ENCODE results near the gene SLC25A14.
A peak's percentile ranks its signal among the peaks of the same experiment; 100 is the strongest.

The SLC25A14 gene

DNA sequence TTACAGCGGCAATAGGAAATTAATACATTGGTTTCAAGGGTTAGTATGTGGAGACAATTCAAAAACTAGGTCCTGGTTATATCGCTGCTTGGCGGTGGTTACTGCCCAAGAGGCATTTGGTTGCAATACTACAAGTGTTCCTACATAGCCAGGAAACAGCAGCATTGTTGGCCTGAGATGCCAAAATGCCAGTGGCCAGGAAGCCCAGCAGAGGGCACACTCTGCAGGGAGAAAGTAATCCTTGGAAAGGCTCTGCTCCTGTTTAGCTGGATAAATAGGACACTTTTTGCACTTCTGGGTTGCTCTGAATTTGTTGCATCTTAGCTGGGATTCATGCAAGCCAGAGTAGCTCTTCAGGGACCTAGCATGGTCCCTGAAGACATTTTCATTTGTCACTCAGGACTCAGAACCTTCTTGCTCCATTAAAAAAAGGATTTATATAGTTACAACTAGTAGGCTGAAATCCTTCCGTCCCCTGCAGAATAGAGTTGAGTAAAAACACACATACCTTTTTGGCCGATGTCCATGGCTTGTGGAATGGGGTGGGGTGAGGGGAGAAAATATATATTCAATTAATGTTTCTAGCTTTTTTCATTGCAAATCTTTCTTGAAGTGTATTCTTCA, 53.8 kb downstream of the SLC25A14 start:
- Histone ChIP-seq H3K4me1 (ENCODE audit: control insufficient read depth, insufficient read depth, low read length) (no peaks in the 10 kb centered on the region), H3K4me3 (ENCODE audit: low read length) (no peak overlapping the region), H3K36me3 (ENCODE audit: control insufficient read depth, insufficient read depth, low read length) (no peaks in the 10 kb centered on the region), H3K27me3 (ENCODE audit: control insufficient read depth, insufficient read depth, low read length) (peaks cover 3% of the 10 kb centered on the region), H3K9ac (ENCODE audit: low read length) (no peak overlapping the region), H3K27ac (ENCODE audit: low read depth, low read length) (no peak overlapping the region)

DNA sequence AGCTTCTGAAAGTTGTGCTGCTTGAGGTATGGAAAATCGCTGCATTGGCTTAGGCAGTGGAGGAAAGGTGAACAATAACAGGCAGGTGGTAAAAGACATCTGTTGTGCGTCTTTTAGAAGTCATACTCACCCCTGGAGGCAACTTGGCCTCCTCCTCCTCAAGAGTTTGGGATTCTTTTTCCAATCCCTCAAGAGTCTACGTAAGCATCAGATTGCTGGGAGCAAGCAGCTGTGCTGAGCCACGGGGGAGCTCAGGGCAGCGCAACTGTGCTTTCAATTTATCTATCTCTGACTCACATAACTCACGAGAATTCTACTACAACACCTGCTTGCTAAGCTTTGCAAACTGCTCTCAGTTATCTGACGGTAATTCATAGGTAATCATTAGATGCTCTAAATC, 55.6 kb downstream of the SLC25A14 start:
- Histone ChIP-seq H3K4me3 (ENCODE audit: low read length) (no peak overlapping the region), H3K27me3 (ENCODE audit: control insufficient read depth, insufficient read depth, low read length) (peaks cover 3% of the 10 kb centered on the region), H3K9ac (ENCODE audit: low read length) (no peak overlapping the region), H3K4me1 (ENCODE audit: control insufficient read depth, insufficient read depth, low read length) (no peaks in the 10 kb centered on the region), H3K36me3 (ENCODE audit: control insufficient read depth, insufficient read depth, low read length) (no peaks in the 10 kb centered on the region), H3K27ac (ENCODE audit: low read depth, low read length) (no peak overlapping the region)

DNA sequence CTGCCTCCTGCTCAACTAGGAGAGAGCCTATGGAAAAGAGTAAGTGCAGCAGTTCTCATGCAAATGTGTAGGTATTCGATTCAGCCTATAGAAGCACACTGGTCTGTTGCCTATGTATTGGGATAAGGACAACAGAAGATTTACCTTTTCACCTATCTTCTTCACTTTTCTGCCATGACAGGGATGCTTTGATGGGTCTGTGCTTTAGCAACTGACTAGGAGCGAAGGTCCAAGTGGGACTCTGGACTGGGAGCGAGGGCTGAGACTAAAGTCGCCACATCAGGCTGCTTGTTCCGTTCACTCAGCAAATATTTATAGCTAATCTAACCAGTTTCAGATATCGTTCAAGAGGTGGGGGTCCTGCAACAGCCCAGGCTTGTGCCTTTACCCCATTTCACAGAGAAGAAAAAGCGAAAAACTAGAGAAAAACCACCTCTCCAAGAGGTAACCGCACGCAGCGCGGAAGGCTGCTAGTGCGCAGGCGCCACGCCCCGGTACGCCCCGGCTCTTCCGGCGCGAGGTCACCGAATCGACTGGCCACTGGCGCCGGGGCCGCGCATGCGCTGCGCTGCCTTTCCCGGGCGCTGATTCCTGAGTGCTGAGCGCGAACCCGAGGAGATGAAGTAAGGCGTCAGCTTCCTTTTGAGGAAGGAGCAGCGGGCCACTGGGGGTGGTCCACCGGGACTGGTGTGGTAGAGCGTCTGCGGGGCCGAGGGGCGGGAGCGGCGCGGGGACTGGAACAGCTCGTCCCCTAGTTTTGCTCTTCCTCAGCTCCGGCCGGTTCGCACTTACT, 61.9 kb downstream of the SLC25A14 start, which contains the start of gene RBMX2:
RBMX2 (plus strand) TSS at position 573 of the 793 bp plus-strand sequence; CDS start at position 619, 46 bp downstream.
- Histone ChIP-seq H3K4me1 (ENCODE audit: control insufficient read depth, insufficient read depth, low read length) (peaks cover 2% of the 10 kb centered on the region), H3K27ac (ENCODE audit: low read depth, low read length) (peak within 1 kb of the TSS; percentile 76), H3K4me3 (ENCODE audit: low read length) (peak within 1 kb of the TSS; percentile 86)

DNA sequence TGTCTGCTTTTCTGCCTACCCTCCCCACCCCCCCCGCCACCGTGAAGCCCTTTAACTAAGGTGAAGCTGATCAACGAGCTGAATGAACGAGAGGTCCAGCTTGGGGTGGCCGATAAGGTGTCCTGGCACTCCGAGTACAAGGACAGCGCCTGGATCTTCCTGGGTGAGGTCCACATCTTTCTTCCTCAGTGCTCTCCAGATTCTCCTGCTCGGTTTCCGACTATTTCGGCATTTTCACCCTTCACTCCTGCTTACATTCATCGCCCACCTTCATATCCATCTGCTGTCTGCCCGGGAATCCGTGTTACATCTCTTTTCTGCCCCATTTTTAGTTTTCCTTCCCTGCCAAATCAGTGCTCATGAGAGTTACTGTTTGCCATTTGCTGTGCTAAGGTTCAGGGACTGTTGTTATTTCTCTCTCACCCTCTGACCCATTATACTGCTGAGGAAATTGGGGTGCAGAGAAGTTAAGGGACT, 62.5 kb downstream of the SLC25A14 start:
- no peaks in the 10 kb centered on the region for H3K27me3 ChIP-seq (ENCODE audit: control insufficient read depth, insufficient read depth, low read length)
- H3K36me3 ChIP-seq (ENCODE audit: control insufficient read depth, insufficient read depth, low read length): peaks cover 2% of the 10 kb centered on the region
- H3K27ac ChIP-seq (ENCODE audit: low read depth, low read length): peak overlapping the region; percentile 76
- H3K4me3 ChIP-seq (ENCODE audit: low read length): peak overlapping the region; percentile 86
- peaks cover 2% of the 10 kb centered on the region for H3K4me1 ChIP-seq (ENCODE audit: control insufficient read depth, insufficient read depth, low read length)
- peak overlapping the region; percentile 49 for H3K9ac ChIP-seq (ENCODE audit: low read length)

More for the DNA sequence above, 61.9 kb downstream of the SLC25A14 start, which contains the start of gene RBMX2:
- Histone ChIP-seq H3K36me3 (ENCODE audit: control insufficient read depth, insufficient read depth, low read length) (no peaks in the 10 kb centered on the region), H3K9ac (ENCODE audit: low read length) (peak within 1 kb of the TSS; percentile 70), H3K27me3 (ENCODE audit: control insufficient read depth, insufficient read depth, low read length) (no peaks in the 10 kb centered on the region)

DNA sequence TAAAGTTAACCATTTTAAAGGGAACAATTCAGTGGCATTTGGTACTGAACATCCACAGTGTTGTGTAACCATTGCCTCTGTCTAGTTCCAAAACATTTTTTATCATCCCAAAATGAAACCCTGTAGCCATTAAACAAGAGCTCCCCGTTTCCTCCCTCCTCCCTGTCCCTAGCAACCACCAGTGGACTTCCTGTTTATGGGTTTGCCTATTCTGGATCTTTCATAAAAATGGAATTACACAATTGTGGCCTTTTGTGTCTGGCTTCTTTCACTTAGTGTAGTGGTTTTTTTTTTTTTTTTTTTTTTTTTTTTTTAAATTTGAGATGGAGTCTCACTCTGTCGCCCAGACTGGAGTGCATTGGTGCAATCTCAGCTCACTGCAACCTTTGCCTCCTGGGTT, 73.7 kb downstream of the SLC25A14 start:
- Histone ChIP-seq H3K27ac (ENCODE audit: low read depth, low read length) (no peak overlapping the region), H3K27me3 (ENCODE audit: control insufficient read depth, insufficient read depth, low read length) (no peaks in the 10 kb centered on the region), H3K4me3 (ENCODE audit: low read length) (no peak overlapping the region), H3K36me3 (ENCODE audit: control insufficient read depth, insufficient read depth, low read length) (no peaks in the 10 kb centered on the region), H3K4me1 (ENCODE audit: control insufficient read depth, insufficient read depth, low read length) (no peaks in the 10 kb centered on the region), H3K9ac (ENCODE audit: low read length) (no peak overlapping the region)

DNA sequence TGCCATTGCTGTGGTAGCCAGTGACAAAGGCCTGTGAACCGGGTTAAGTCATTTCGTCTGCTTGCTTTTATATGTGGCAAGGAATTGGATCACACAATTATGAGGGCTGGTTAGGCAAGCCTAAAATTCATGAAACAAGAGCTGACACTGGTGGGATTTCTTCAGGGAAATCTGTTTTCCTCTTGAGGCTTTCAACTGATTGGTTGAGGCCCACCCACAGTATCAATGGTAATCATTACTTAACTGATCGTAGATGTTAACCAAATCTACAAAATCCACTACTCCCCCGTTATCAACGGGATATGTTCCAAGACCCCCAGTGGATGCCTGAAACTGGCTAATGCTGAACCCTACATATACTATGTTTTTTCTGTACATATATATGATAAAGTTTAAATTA, 75.1 kb downstream of the SLC25A14 start:
- Histone ChIP-seq H3K4me3 (ENCODE audit: low read length) (no peak overlapping the region), H3K27me3 (ENCODE audit: control insufficient read depth, insufficient read depth, low read length) (no peaks in the 10 kb centered on the region), H3K27ac (ENCODE audit: low read depth, low read length) (no peak overlapping the region), H3K36me3 (ENCODE audit: control insufficient read depth, insufficient read depth, low read length) (no peaks in the 10 kb centered on the region), H3K9ac (ENCODE audit: low read length) (no peak overlapping the region), H3K4me1 (ENCODE audit: control insufficient read depth, insufficient read depth, low read length) (no peaks in the 10 kb centered on the region)

DNA sequence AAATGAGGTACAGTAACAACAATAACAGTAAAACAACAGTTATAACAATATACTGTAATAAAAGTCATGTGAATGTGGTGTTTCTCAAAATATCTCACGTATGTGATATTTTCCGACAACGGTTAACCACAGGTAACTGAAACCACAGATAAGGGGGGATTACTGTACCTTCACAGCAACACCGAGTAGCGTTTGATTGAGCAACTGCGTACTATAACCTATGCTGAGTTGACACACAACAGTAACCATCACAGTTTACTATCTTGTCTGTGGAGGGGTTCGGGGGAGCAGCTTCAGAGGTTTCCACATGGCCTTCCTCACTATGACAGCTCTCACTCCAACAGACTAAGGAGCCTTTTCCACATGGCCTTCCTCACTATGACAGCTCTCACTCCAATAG, 75.5 kb downstream of the SLC25A14 start:
- Histone ChIP-seq H3K27me3 (ENCODE audit: control insufficient read depth, insufficient read depth, low read length) (no peaks in the 10 kb centered on the region), H3K9ac (ENCODE audit: low read length) (no peak overlapping the region), H3K4me3 (ENCODE audit: low read length) (no peak overlapping the region), H3K27ac (ENCODE audit: low read depth, low read length) (no peak overlapping the region), H3K36me3 (ENCODE audit: control insufficient read depth, insufficient read depth, low read length) (no peaks in the 10 kb centered on the region), H3K4me1 (ENCODE audit: control insufficient read depth, insufficient read depth, low read length) (no peaks in the 10 kb centered on the region)

DNA sequence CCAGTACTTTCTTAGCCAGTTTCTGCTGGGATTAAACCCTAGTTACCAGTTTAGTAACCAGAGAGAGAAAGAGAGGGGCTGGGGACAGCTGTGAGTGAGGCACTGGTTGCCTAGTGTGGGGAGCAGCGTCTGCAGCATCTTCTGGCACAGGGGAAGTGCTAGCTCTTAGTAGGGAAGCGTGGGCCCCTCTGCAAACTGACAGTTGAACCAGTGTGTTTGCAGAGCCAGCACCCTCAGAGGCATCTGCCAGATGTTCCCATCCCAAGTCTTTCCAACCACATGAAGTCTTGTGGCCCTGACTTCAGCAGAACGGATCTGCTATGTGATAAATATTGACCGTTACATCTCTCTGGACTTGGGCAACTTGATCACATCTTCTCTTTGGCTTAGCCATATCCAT, 77.1 kb downstream of the SLC25A14 start:
- Histone ChIP-seq H3K27ac (ENCODE audit: low read depth, low read length) (no peak overlapping the region), H3K4me3 (ENCODE audit: low read length) (no peak overlapping the region), H3K36me3 (ENCODE audit: control insufficient read depth, insufficient read depth, low read length) (no peaks in the 10 kb centered on the region), H3K9ac (ENCODE audit: low read length) (no peak overlapping the region), H3K4me1 (ENCODE audit: control insufficient read depth, insufficient read depth, low read length) (no peaks in the 10 kb centered on the region), H3K27me3 (ENCODE audit: control insufficient read depth, insufficient read depth, low read length) (no peaks in the 10 kb centered on the region)

DNA sequence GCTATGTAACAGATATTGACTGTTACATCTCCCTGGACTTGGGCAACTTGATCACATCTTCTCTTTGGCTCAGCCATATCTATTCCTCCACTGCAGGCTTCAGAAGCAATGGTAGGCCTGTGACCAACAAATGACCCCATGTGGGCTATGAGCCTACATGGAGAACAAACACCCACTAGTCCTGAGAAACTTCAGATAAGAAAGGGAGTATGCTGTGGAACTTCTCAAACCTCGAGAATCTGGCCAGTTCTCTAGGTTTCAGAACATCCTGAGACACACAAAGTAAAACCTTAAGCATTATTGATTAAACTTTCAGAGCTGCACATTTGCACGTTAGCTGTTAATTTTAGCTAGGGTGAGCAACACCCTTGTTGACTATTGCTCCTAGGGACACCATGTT, 78.3 kb downstream of the SLC25A14 start:
- H3K27ac ChIP-seq (ENCODE audit: low read depth, low read length): no peak overlapping the region
- no peak overlapping the region for H3K9ac ChIP-seq (ENCODE audit: low read length)
- no peaks in the 10 kb centered on the region for H3K36me3 ChIP-seq (ENCODE audit: control insufficient read depth, insufficient read depth, low read length)
- no peak overlapping the region for H3K4me3 ChIP-seq (ENCODE audit: low read length)
- H3K27me3 ChIP-seq (ENCODE audit: control insufficient read depth, insufficient read depth, low read length): no peaks in the 10 kb centered on the region
- H3K4me1 ChIP-seq (ENCODE audit: control insufficient read depth, insufficient read depth, low read length): no peaks in the 10 kb centered on the region

DNA sequence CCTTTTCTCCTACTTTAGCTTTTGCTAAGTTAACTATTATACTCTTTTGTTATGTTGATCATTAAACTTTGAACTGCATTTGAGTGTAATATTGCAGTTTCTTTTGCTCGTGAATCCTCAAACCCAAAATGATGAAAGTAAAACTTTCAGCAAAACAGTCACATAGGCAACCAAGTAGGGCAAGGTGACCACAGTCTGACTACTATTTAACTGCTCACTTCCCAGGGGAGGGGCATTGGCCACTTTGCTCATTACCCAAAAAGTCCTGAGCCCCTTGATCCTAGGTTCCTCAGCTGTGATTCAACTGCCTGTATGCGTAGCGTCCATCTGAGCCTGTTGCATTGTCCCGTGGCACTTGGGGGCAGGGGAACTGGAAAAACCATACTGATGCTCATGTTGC, 79.0 kb downstream of the SLC25A14 start:
- Histone ChIP-seq H3K4me1 (ENCODE audit: control insufficient read depth, insufficient read depth, low read length) (no peaks in the 10 kb centered on the region), H3K9ac (ENCODE audit: low read length) (no peak overlapping the region), H3K27me3 (ENCODE audit: control insufficient read depth, insufficient read depth, low read length) (no peaks in the 10 kb centered on the region), H3K4me3 (ENCODE audit: low read length) (no peak overlapping the region), H3K27ac (ENCODE audit: low read depth, low read length) (no peak overlapping the region), H3K36me3 (ENCODE audit: control insufficient read depth, insufficient read depth, low read length) (no peaks in the 10 kb centered on the region)

DNA sequence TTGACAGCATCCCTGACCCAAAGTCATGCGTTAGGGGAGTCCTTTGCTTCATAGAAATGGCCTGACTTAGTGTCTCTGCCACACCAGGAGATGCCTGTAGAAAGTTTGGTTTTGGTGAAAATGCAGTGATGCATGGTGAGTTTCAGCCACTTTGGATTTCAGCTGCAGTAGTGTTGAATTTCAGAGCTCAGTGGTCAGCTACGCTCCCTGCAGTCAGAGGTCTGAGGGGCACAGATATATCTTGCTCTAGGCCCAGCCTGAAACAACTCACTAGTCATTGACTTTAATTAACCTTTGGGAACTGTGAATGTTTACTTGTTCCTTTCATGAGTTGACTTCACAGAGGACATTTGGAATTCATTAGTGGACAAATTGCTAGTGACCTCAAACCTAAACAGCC, 79.5 kb downstream of the SLC25A14 start:
- Histone ChIP-seq H3K4me3 (ENCODE audit: low read length) (no peak overlapping the region), H3K36me3 (ENCODE audit: control insufficient read depth, insufficient read depth, low read length) (no peaks in the 10 kb centered on the region), H3K27me3 (ENCODE audit: control insufficient read depth, insufficient read depth, low read length) (no peaks in the 10 kb centered on the region), H3K4me1 (ENCODE audit: control insufficient read depth, insufficient read depth, low read length) (no peaks in the 10 kb centered on the region), H3K27ac (ENCODE audit: low read depth, low read length) (no peak overlapping the region), H3K9ac (ENCODE audit: low read length) (no peak overlapping the region)

All from rectal smooth muscle tissue (tissue), 1 donor.